ENCODE measurements around the gene SPCS2.
"Not testable (repeated sequence)": the region's sequence is repeated elsewhere in the genome, so short reads cannot be mapped to it uniquely, and the experiment has no call there.

Gene SPCS2

DNA sequence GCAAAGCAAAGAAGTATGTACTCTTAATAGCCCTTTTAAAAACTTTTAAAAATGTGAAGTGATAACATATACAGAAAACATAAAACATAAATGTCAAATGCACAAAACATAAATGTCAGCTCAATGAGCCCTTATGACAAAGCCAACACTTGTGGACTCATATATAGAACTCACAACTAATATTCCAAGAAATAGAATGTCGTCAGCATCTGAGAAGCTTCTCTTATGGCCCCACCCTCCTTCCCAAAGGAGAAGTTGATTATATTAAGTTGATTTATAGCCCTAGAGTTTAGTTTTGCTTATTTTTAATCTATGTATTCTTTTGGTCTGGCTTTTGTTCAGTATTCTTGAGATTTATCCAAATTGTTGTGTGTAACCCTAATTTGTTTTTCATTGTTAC lies 53.5 kb downstream of the SPCS2 start:
- no peak for DNase-seq

DNA sequence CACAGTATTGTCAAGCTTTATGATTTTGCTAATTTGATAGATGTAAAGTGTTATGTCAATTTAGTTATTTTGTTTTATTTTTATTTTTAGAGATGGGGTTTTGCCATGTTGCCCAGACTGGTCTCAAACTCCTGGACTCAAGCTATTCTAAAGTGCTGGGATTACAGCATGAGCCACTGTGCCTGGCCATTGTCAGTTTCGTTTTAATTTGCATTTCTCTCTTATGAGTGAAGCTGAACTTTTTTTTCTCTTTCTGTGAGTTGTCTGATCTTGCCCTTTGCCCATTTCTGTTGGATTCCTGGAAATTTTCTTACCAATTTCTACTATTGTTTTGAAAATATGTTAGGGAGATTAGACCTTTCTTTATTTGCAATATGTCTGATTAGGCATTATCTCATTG lies 55.1 kb downstream of the SPCS2 start:
- no peak for DNase-seq

DNA sequence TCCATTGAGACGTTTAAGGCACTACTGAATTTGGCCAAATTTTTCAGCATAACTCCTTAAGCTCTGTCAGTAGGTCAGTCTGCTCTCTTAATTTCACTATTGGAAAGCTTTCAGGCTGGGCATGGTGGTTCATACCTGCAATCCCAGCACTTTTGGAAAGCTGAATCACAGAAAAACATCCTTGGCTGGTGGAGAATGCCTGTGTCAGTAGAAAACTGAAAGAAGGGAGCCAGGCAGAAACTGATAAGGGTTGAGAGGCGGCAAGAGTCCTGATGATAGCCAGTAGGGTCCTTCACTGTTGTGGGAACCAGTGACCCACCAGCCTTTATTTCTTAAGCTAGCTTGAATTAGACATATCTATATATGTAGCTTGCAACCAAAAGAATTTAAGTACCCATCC lies 62.3 kb downstream of the SPCS2 start:
- no peak for DNase-seq

GRCh38 chr11:75011872-75012271 lies 62.8 kb downstream of the SPCS2 start:
- DNase-seq = no peak

GRCh38 chr11:75013051-75013450 lies 64.0 kb downstream of the SPCS2 start:
- DNase-seq = no peak

DNA sequence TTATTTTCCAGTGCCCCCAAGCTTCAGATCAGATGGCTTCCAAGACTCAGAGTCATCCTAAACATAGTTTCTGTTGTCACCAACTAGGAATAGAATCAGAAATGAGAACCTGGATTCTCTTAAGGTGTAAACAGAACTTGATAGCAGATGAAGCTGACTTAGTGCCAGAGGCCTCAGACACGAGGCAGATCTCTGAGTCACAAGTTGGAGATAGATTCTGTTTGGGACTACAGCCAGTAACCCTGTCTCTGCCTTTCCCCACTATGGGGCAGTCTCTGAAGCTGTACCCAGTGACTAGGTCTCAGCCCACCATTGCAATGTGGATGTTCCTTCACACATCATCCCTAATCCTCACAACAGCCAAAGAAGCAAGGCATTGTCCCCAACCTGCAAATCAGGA lies 65.1 kb downstream of the SPCS2 start:
- no peak for DNase-seq

DNA sequence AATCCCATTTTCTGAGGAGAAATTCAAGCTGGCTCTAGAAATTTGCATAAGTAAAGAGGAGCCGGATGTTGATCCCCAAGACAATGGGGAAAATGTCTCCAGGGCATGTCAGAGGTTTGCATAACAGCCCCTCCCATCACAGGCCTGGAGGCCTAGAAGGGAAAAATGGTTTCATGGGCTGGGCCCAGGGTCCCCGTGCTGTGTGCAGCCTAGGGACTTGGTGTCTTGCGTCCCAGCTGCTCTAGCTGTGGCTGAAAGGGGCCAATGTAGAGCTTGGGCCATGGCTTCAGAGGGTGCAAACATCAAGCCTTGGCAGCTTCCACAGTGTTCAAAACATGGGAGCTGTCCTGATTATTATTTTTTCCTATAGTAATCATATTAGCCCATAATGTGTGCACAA lies 70.1 kb downstream of the SPCS2 start:
- not testable (repeated sequence) for DNase-seq

DNA sequence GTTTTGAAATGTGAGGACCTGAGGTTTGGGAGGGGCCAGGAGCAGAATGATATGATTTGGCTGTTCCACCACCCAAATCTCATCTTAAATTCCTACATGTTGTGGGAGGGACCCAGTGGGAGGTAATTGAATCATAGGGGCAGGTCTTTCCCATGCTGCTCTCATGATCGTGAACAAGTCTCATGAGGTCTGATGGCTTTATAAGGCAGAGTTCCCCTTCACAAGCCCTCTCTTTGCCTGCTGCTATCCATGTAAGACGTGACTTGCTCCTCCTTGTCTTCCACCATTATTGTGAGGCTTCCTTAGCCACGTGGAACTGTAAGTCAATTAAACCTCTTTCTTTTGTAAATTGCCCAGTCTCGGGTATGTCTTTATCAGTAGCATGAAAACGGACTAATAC lies 71.3 kb downstream of the SPCS2 start:
- not testable (repeated sequence) for DNase-seq

DNA sequence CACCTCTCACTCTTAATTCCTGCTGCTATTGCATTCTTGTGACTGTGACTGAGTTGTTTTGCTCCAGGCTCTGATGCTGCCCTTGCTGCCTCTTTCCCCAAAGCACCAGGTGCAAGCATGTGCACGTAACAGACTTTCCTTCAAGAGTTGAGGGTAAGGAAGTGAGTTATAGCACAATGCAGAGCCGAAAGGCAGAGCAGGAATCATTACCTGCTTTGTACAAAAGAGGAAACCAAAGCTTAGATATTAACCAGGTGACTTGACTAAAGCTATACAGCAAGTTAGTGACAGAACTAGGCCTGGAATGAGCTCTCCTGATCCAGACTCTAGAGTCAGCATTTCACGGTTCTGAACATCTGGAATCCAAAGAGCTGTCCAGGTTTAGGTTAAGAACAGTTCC lies 73.2 kb downstream of the SPCS2 start:
- DNase-seq = no peak

GRCh38 chr11:75022759-75023396 lies 73.8 kb downstream of the SPCS2 start:
- peak; percentile 78 for DNase-seq

GRCh38 chr11:75023446-75024067 lies 74.5 kb downstream of the SPCS2 start:
- DNase-seq = no peak

DNA sequence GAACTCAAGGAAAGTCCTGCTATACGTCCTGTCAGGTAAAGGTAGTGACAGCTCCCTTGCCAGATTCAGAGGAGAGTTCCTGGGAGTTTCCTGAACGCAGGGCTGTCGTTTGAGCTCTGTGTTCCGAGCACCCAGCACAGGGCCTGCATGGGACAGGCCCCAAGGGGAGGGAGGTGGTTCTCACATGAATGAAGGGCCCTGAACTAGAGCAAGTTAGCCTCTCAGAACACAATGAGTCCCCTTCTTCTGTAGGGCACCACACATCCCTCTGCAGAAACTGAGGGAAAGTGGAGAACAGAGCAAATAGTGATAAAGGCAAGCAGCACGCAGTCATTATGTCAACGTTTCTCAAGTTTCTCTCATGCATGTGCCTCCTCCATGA lies 75.0 kb downstream of the SPCS2 start:
- no peak for DNase-seq

DNA sequence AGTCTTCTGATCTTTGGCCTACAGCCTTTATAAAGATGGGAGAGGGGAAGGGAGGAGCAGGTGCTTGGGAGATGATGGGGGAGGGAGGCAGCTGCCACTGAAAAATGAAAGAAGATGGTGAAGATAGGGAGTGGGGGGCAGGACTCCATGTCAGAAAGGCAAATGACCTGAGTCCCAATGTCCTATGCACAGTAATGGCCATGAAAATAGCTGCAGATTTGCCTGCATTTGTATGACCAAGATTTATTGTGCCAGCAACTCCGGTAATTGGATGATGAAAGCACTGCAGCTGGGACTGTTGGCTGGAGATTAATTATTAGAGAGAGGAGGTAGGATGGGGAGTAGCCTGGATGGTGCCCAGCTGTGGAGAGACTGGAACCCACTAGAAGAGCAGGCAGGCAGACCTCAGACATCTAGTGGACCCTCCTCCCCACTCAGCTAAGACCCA lies 75.7 kb downstream of the SPCS2 start:
- DNase-seq = no peak

DNA sequence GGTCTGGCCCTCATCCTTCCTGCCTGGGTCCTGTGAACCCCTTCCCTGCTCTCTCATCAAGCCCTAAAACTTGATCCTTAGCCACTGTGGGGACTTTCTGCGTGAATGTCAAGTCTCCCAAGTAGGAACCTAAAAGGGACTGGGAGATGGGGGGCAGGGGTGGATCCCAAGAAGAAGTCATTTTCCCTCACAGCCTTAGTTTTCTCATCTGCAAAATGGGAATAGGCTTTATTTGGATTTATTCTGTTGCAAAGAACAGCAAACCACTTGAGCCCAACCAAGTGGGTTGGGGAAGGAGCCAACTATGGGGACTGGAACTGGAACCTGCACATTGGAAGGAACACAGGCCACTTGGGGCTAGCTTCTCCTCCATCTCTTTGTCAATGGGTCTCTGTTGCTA lies 76.5 kb downstream of the SPCS2 start:
- no peak for DNase-seq

- DNase-seq = no peak
These were observed 79.3 kb downstream of the SPCS2 start for GRCh38 chr11:75028321-75028720.
